Measurements from ENCODE around the gene CENPT. TPM values are rescaled to one million over a fixed set of nuclear protein-coding genes. Genes with fewer than 3 reads are reported as not detected.

CENPT gene
- total and polyA plus RNA-seq, 2 of the 13 experiments (the other 11 are each of a cell fraction or from before 2014, with no cell fraction given): 40.9 to 43.3 TPM

DNA sequence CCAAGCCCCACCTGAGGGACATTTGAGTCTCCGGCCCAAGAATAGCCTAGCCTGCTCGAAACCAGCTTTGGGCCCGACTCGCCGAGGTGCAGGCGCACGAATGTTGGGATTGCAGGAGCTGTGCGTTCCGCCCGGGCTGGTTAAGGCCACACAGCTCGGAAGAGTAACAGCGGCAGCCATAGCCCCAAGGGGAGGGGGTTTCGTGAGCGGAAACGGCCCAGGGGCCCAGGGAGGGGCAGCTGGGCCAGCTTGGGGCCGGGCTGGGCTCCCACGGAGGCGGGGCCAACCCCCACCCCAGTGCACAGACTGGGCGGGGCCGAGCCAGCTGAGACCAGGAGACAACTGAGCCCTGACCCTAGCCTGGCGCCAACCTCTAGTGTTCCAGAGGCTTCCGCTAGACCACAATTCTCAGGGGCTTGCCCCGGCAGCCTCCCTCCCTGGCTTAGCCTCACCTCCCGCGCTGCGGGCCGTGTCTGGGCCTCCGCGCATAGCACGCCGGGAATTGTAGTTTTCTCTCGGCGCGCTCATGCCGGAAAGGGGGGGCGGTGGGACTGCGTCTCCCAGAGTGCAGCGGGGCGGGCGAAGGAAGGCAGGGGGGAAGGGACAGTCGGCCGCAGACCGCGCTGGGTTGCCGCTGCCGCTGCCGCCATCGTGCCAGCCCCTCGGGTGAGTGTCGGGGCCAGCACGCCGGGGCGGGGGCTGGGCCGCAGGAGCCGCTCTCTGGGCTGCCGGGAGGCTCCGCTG is 1.0 kb downstream of the CENPT start, which contains the start of gene NUTF2 (continued):
- TF ChIP-seq HNRNPLL (IDR thresholded peaks at IDR 0.05; ENCODE audit: low read depth, low read length, poor library complexity, severe bottlenecking): peak; percentile 84
- TF ChIP-seq, protein P1, sequence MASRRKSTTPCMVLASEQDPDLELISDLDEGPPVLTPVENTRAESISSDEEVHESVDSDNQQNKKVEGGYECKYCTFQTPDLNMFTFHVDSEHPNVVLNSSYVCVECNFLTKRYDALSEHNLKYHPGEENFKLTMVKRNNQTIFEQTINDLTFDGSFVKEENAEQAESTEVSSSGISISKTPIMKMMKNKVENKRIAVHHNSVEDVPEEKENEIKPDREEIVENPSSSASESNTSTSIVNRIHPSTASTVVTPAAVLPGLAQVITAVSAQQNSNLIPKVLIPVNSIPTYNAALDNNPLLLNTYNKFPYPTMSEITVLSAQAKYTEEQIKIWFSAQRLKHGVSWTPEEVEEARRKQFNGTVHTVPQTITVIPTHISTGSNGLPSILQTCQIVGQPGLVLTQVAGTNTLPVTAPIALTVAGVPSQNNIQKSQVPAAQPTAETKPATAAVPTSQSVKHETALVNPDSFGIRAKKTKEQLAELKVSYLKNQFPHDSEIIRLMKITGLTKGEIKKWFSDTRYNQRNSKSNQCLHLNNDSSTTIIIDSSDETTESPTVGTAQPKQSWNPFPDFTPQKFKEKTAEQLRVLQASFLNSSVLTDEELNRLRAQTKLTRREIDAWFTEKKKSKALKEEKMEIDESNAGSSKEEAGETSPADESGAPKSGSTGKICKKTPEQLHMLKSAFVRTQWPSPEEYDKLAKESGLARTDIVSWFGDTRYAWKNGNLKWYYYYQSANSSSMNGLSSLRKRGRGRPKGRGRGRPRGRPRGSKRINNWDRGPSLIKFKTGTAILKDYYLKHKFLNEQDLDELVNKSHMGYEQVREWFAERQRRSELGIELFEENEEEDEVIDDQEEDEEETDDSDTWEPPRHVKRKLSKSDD (CRISPR knock-in tag; IDR thresholded peaks at IDR 0.05; ENCODE audit: low read depth): 0 out of 2 replicates have a peak, but pooled peaks have one; percentile 85
- TF ChIP-seq ZKSCAN8 (CRISPR knock-in tag; IDR thresholded peaks at IDR 0.05; ENCODE audit: borderline replicate concordance): 0 out of 2 replicates have a peak, but pooled peaks have one; percentile 32
- TF ChIP-seq JUNB (CRISPR knock-in tag; IDR thresholded peaks at IDR 0.05; ENCODE audit: borderline replicate concordance): no peak
- TF ChIP-seq ZNF296 (CRISPR knock-in tag; conservative IDR thresholded peaks at IDR 0.05): no peak
- TF ChIP-seq, protein P2, sequence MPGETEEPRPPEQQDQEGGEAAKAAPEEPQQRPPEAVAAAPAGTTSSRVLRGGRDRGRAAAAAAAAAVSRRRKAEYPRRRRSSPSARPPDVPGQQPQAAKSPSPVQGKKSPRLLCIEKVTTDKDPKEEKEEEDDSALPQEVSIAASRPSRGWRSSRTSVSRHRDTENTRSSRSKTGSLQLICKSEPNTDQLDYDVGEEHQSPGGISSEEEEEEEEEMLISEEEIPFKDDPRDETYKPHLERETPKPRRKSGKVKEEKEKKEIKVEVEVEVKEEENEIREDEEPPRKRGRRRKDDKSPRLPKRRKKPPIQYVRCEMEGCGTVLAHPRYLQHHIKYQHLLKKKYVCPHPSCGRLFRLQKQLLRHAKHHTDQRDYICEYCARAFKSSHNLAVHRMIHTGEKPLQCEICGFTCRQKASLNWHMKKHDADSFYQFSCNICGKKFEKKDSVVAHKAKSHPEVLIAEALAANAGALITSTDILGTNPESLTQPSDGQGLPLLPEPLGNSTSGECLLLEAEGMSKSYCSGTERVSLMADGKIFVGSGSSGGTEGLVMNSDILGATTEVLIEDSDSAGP (CRISPR knock-in tag; IDR thresholded peaks at IDR 0.05; ENCODE audit: borderline replicate concordance): peak; percentile 93
- TF ChIP-seq ELF1 (CRISPR knock-in tag; IDR thresholded peaks at IDR 0.05): peak; percentile 93
- TF ChIP-seq SIN3A (IDR thresholded peaks at IDR 0.05; ENCODE audit: borderline replicate concordance, low read depth, low read length): peak; percentile 85; the same call in 1 of the 2 replicates
- TF ChIP-seq ZNF782 (CRISPR knock-in tag; IDR thresholded peaks at IDR 0.05; ENCODE audit: borderline replicate concordance): peak; percentile 81; the same call in 1 of the 2 replicates
- TF ChIP-seq PCBP1 (IDR thresholded peaks at IDR 0.05; ENCODE audit: borderline replicate concordance, low read depth, low read length): peak; percentile 99
- TF ChIP-seq ZNF232 (CRISPR knock-in tag; IDR thresholded peaks at IDR 0.05; ENCODE audit: borderline replicate concordance): peak; percentile 78; the same call in 1 of the 2 replicates
- TF ChIP-seq MEF2D (CRISPR knock-in tag; IDR thresholded peaks at IDR 0.05): peak; percentile 72; the same call in 1 of the 2 replicates
- TF ChIP-seq, protein P3, sequence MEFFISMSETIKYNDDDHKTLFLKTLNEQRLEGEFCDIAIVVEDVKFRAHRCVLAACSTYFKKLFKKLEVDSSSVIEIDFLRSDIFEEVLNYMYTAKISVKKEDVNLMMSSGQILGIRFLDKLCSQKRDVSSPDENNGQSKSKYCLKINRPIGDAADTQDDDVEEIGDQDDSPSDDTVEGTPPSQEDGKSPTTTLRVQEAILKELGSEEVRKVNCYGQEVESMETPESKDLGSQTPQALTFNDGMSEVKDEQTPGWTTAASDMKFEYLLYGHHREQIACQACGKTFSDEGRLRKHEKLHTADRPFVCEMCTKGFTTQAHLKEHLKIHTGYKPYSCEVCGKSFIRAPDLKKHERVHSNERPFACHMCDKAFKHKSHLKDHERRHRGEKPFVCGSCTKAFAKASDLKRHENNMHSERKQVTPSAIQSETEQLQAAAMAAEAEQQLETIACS (CRISPR knock-in tag; IDR thresholded peaks at IDR 0.05): no peak; the same call in 1 of the 2 replicates
- peak; percentile 14; the same call in 1 of the 2 replicates for TF ChIP-seq HOXD1 (CRISPR knock-in tag; IDR thresholded peaks at IDR 0.05)
- peak; percentile 93 for TF ChIP-seq KDM2A (CRISPR knock-in tag; IDR thresholded peaks at IDR 0.05; ENCODE audit: borderline replicate concordance, low read depth)
- no peak for TF ChIP-seq ZNF17 (CRISPR knock-in tag; IDR thresholded peaks at IDR 0.05)
- TF ChIP-seq, protein P4, sequence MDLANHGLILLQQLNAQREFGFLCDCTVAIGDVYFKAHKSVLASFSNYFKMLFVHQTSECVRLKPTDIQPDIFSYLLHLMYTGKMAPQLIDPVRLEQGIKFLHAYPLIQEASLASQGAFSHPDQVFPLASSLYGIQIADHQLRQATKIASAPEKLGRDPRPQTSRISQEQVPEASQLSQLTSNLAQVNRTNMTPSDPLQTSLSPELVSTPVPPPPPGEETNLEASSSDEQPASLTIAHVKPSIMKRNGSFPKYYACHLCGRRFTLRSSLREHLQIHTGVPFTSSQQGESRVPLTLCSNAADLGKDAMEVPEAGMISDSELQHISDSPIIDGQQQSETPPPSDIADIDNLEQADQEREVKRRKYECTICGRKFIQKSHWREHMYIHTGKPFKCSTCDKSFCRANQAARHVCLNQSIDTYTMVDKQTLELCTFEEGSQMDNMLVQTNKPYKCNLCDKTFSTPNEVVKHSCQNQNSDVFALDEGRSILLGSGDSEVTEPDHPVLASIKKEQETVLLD (CRISPR knock-in tag; IDR thresholded peaks at IDR 0.05; ENCODE audit: low read depth): peak; percentile 94
- TF ChIP-seq ATM (IDR thresholded peaks at IDR 0.05; ENCODE audit: borderline replicate concordance): no peak
